Measurements from ENCODE around the gene ADAM19.

DNA sequence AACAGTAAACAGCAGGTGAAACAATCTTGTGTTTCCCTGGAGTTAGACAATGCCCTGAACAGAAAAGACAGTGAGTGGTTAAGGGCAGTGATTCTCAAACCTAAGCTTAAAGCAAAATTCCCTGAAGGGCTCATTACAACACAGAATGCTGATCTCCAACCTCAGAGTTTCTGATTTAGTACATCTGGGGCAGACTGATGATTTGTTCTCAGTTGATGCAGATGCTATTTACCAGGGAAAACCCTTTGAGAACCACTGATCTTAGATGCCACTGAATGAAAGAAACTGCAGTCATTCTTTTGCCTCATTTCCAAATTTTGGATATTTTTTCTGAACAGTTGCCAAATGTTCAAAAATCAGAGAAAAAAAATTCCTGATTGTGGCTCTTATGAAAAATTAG is 18.7 kb upstream of the ADAM19 start:
- TF ChIP-seq, protein P1, sequence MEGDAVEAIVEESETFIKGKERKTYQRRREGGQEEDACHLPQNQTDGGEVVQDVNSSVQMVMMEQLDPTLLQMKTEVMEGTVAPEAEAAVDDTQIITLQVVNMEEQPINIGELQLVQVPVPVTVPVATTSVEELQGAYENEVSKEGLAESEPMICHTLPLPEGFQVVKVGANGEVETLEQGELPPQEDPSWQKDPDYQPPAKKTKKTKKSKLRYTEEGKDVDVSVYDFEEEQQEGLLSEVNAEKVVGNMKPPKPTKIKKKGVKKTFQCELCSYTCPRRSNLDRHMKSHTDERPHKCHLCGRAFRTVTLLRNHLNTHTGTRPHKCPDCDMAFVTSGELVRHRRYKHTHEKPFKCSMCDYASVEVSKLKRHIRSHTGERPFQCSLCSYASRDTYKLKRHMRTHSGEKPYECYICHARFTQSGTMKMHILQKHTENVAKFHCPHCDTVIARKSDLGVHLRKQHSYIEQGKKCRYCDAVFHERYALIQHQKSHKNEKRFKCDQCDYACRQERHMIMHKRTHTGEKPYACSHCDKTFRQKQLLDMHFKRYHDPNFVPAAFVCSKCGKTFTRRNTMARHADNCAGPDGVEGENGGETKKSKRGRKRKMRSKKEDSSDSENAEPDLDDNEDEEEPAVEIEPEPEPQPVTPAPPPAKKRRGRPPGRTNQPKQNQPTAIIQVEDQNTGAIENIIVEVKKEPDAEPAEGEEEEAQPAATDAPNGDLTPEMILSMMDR (IDR thresholded peaks at IDR 0.05; ENCODE audit: low read depth, low read length): no peak
- TF ChIP-seq, protein P2, sequence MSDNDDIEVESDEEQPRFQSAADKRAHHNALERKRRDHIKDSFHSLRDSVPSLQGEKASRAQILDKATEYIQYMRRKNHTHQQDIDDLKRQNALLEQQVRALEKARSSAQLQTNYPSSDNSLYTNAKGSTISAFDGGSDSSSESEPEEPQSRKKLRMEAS (IDR thresholded peaks at IDR 0.05; ENCODE audit: low read depth, low read length): no peak
- TF ChIP-seq POLR2A (IDR thresholded peaks at IDR 0.05; ENCODE audit: extremely low read depth, insufficient read length): no peak
